ENCODE data around the gene TRIM37.

Gene TRIM37

DNA sequence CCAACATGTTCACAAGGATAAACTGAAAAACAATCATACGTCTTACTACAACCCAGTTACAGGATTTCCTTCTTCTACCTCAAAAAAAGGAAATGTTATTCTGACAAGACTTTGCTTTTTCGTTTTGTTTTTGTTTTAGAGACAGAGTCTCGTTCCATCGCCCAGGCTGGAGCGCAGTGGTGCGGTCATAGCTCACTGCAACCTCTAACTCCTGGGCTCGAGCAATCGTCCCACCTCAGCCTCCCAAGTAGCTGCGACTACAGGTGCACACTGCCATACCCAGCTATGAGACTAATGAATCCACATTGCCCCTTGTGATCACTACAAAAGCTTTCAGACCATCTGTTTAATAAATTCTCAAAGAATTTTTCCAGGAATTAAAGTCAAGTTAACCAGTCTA lies 8.8 kb upstream of the TRIM37 start:
- in situ Hi-C loops (cut with HindIII; ENCODE audit: low sequenced_read_pairs), result no loop called here
- TF ChIP-seq, protein P1, sequence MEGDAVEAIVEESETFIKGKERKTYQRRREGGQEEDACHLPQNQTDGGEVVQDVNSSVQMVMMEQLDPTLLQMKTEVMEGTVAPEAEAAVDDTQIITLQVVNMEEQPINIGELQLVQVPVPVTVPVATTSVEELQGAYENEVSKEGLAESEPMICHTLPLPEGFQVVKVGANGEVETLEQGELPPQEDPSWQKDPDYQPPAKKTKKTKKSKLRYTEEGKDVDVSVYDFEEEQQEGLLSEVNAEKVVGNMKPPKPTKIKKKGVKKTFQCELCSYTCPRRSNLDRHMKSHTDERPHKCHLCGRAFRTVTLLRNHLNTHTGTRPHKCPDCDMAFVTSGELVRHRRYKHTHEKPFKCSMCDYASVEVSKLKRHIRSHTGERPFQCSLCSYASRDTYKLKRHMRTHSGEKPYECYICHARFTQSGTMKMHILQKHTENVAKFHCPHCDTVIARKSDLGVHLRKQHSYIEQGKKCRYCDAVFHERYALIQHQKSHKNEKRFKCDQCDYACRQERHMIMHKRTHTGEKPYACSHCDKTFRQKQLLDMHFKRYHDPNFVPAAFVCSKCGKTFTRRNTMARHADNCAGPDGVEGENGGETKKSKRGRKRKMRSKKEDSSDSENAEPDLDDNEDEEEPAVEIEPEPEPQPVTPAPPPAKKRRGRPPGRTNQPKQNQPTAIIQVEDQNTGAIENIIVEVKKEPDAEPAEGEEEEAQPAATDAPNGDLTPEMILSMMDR (IDR thresholded peaks at IDR 0.05; ENCODE audit: low read depth, low read length), result no peak
- no peak for DNase-seq (ENCODE audit: low read depth, low spot score)
- H3K4me3 ChIP-seq (ENCODE audit: low read depth, low read length), result no peak overlapping the region

DNA sequence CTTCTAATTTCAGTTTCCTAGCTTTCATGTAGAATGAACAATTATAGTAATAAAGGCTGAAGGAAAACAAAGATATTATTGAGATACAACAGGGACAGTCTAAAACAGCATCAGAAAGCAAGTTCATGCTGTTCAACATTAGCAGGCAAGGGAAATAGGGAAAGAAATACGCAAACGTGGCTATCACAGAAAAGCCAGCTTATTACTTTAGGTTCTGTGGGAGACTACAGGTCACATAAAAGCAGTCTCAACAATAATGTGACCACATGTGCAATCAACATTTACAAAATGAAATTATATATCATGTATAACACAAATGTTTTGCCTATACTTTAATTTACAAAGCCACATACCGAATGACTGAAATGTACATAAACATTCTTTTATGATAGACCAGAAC lies 4.9 kb upstream of the TRIM37 start:
- no peak overlapping the region for H3K4me3 ChIP-seq (ENCODE audit: low read depth, low read length)
- in situ Hi-C loops (cut with HindIII; ENCODE audit: low sequenced_read_pairs), result no loop called here
- no peak for DNase-seq (ENCODE audit: low read depth, low spot score)
- TF ChIP-seq, protein P1 (IDR thresholded peaks at IDR 0.05; ENCODE audit: low read depth, low read length), result no peak

DNA sequence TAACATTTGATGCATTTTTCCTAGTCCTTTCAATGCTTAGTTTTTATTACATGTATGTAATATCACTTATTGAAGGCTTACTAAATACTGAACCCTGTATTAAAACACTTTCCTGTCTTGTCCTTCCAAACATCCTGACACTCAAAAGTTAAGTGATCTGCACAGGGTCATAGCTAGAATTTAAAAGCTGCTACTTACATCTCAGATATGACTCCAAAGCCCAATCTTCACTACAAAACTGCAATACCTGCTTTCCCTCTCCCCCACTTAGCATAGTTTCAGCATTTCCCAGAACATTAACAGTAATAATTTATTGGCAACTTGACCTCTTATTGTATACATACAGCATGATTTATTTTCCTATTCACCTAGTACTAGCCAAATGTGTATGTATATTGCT lies 4.3 kb upstream of the TRIM37 start:
- H3K4me3 ChIP-seq (ENCODE audit: low read depth, low read length), result no peak overlapping the region
- in situ Hi-C loops (cut with HindIII; ENCODE audit: low sequenced_read_pairs), result no loop called here
- TF ChIP-seq, protein P1 (IDR thresholded peaks at IDR 0.05; ENCODE audit: low read depth, low read length), result no peak
- DNase-seq (ENCODE audit: low read depth, low spot score), result no peak

GRCh38 chr17:59108400-59109102 lies 1.9 kb upstream of the TRIM37 start:
- in situ Hi-C loops (cut with HindIII; ENCODE audit: low sequenced_read_pairs), result no loop called here
- H3K4me3 ChIP-seq (ENCODE audit: low read depth, low read length), result no peak overlapping the region
- DNase-seq (ENCODE audit: low read depth, low spot score), result no peak
- TF ChIP-seq, protein P1 (IDR thresholded peaks at IDR 0.05; ENCODE audit: low read depth, low read length), result no peak

- TF ChIP-seq, protein P1 (IDR thresholded peaks at IDR 0.05; ENCODE audit: low read depth, low read length), result no peak
- DNase-seq (ENCODE audit: low read depth, low spot score), result no peak
- in situ Hi-C loops (cut with HindIII; ENCODE audit: low sequenced_read_pairs), result no loop called here
- peak overlapping the region; percentile 95 for H3K4me3 ChIP-seq (ENCODE audit: low read depth, low read length)
These were observed 608 bp upstream of the TRIM37 start for GRCh38 chr17:59107306-59107670.

DNA sequence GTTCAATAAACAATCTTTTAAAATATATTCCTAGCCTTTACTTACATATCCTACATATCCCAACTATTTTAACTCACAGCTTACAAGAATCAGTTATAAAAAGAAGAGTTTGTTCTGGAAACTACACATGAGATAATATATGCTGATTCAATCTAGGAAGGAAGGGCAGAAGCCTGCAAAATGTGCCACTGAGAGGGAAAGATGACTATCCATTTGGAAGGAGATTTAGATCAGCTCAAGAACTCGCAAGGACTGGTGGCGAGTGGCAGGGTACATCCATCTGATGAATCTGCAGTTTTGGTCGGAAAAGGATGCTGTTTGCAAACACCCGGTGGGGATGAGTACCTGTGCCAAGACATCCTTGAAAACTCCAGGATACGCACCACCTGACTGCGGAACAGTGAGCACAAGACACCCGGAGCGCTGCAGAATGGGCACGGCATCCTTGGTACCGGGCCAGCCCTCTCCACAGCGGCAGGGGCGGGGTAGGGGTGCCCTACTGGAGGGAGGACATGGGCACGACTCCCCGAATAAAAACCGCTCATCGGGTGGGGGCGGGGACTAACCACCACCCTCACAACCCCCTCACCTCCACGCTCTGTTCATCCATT lies 723 bp downstream of the TRIM37 start:
- peak overlapping the region; percentile 95 for H3K4me3 ChIP-seq (ENCODE audit: low read depth, low read length)
- in situ Hi-C loops (cut with HindIII; ENCODE audit: low sequenced_read_pairs), result no loop called here
- TF ChIP-seq, protein P1 (IDR thresholded peaks at IDR 0.05; ENCODE audit: low read depth, low read length), result no peak
- DNase-seq (ENCODE audit: low read depth, low spot score), result peak; percentile 31
